K562 (cell line): ENCODE measurements around the gene MELK. TPM values are rescaled to one million over a fixed set of nuclear protein-coding genes. Genes with fewer than 3 reads are reported as not detected.

ENCODE experiments used
- DPF2 ChIP-seq: fragments of 450-650 bp; IDR thresholded peaks from 2 replicates; pipeline ENCODE4 v1.6.1; 2016
- IRF1 ChIP-seq: sonication (generic); formaldehyde crosslinking; IDR thresholded peaks from 2 replicates; pipeline ENCODE4 v1.8.0; 2022; ENCODE audit warnings: missing genetic modification reagents, mild to moderate bottlenecking, borderline replicate concordance
- NR4A1 ChIP-seq, 2 experiments: fragments of 250-450 bp in 1 of 2; fragments of 450-650 bp in 1 of 2; sonication (Bioruptor Pico) in 1 of 2; IDR thresholded peaks; 2 replicates each; pipeline versions ENCODE4 v1.4.0 to v1.6.1; 2016 to 2020; ENCODE audit warnings: mild to moderate bottlenecking in 2 of 2, missing compliant biosample characterization in 1 of 2, missing genetic modification characterization in 1 of 2, moderate library complexity in 1 of 2
- SREBF2 ChIP-seq: sonication (generic); formaldehyde crosslinking; IDR thresholded peaks from 2 replicates; pipeline ENCODE4 v1.4.0; 2020; ENCODE audit warnings: mild to moderate bottlenecking, missing genetic modification reagents
- SRSF3 ChIP-seq: fragments of 200-400 bp; formaldehyde crosslinking; IDR thresholded peaks from 2 replicates; pipeline ENCODE4 v1.6.1; 2016; ENCODE audit warnings: mild to moderate bottlenecking, low read length, moderate library complexity; ENCODE audit not compliant: insufficient read depth
- YY1 ChIP-seq, 3 experiments: IDR thresholded peaks; 2 replicates each; pipeline ENCODE4 v1.6.1; 2011; ENCODE audit warnings: low read length in 2 of 3, mild to moderate bottlenecking in 2 of 3, moderate library complexity in 2 of 3, borderline replicate concordance in 1 of 3, control low read depth in 1 of 3, low read depth in 1 of 3; ENCODE audit not compliant: insufficient read depth in 3 of 3, insufficient replicate concordance in 2 of 3, control insufficient read depth in 1 of 3, insufficient read length in 1 of 3; ENCODE audit errors: extremely low read depth in 1 of 3
- ZNF639 ChIP-seq, 2 experiments: fragments of 200-800 bp in 1 of 2; sonication (Bioruptor generic) in 1 of 2; sonication (generic) in 1 of 2; formaldehyde crosslinking in 1 of 2; IDR thresholded peaks in 1 of 2; conservative IDR thresholded peaks in 1 of 2; 2 replicates each; pipeline versions ENCODE4 v1.5.0 to v1.6.1; 2016 to 2020; ENCODE audit warnings: missing compliant biosample characterization in 1 of 2, missing genetic modification characterization in 1 of 2, missing genetic modification reagents in 1 of 2
- ZNF644 ChIP-seq: fragments of 200-800 bp; sonication (Bioruptor generic); IDR thresholded peaks from 2 replicates; pipeline ENCODE4 v1.6.1; 2016; ENCODE audit warnings: low read depth, missing genetic modification characterization, missing compliant biosample characterization
- polyA plus RNA-seq, 8 experiments: library from polyadenylated mRNA; depleted of rRNA in 4 of 8; stranded (reverse) in 5 of 8; unstranded in 3 of 8; fragments of >200 nt; fragmentation: Nextera tagmentation in 2 of 8; fragmentation: Illumina TruSeq in 1 of 8; extraction: Ambion mirVana in 2 of 8; extraction: Trizol in 1 of 8; gene quantifications; 2 replicates each; pipeline versions ENCODE4 v1.2.1 to v1.2.3, GENCODE V29; 2011 to 2014; ENCODE audit warnings: inconsistent platforms in 1 of 8, missing spikeins in 1 of 8
- total RNA-seq, 7 experiments: library from RNA; depleted of rRNA in 6 of 7; stranded (reverse); fragments of >200 nt in 6 of 7; fragmentation: Illumina TruSeq in 2 of 7; extraction: Trizol in 2 of 7; gene quantifications; 2 replicates each; pipeline versions ENCODE4 v1.2.1 to v1.2.3, GENCODE V29; 2011 to 2021; ENCODE audit warnings: low replicate concordance in 1 of 7
- TF ChIP-seq, protein P1 (sequence below), 3 experiments: fragments of 200-800 bp in 1 of 3; fragments of 250-450 bp in 1 of 3; fragments of 450-650 bp in 1 of 3; sonication (Bioruptor Pico) in 1 of 3; sonication (Bioruptor generic) in 1 of 3; formaldehyde crosslinking in 1 of 3; IDR thresholded peaks; 2 replicates each; pipeline versions ENCODE4 v1.6.1 to v1.8.0; 2016 to 2022; ENCODE audit warnings: mild to moderate bottlenecking in 2 of 3, missing genetic modification characterization in 2 of 3, missing compliant biosample characterization in 1 of 3, moderate library complexity in 1 of 3

Gene MELK
- total and polyA plus RNA-seq, 9 of the 15 experiments (the other 6 are each of a cell fraction or from before 2014, with no cell fraction given) = 33.3 to 57.3 (median 43.8) TPM

- TF ChIP-seq SRSF3 = no peak
- 0 out of 2 replicates have a peak, but pooled peaks have one; percentile 27 for TF ChIP-seq DPF2
- TF ChIP-seq ZNF644 = 0 out of 2 replicates have a peak, but pooled peaks have one; percentile 31
- TF ChIP-seq, protein P1, sequence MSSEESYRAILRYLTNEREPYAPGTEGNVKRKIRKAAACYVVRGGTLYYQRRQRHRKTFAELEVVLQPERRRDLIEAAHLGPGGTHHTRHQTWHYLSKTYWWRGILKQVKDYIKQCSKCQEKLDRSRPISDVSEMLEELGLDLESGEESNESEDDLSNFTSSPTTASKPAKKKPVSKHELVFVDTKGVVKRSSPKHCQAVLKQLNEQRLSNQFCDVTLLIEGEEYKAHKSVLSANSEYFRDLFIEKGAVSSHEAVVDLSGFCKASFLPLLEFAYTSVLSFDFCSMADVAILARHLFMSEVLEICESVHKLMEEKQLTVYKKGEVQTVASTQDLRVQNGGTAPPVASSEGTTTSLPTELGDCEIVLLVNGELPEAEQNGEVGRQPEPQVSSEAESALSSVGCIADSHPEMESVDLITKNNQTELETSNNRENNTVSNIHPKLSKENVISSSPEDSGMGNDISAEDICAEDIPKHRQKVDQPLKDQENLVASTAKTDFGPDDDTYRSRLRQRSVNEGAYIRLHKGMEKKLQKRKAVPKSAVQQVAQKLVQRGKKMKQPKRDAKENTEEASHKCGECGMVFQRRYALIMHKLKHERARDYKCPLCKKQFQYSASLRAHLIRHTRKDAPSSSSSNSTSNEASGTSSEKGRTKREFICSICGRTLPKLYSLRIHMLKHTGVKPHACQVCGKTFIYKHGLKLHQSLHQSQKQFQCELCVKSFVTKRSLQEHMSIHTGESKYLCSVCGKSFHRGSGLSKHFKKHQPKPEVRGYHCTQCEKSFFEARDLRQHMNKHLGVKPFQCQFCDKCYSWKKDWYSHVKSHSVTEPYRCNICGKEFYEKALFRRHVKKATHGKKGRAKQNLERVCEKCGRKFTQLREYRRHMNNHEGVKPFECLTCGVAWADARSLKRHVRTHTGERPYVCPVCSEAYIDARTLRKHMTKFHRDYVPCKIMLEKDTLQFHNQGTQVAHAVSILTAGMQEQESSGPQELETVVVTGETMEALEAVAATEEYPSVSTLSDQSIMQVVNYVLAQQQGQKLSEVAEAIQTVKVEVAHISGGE (CRISPR knock-in tag; IDR thresholded peaks at IDR 0.05) = peak in 1 of 3 experiments; percentile 53; a peak in 1 of 6 replicates
- 0 out of 4 replicates have a peak, but pooled peaks of 1 of the 2 experiments have one; percentile 30 for TF ChIP-seq ZNF639 (CRISPR knock-in tag; conservative IDR thresholded peaks at IDR 0.05 in 1 of 2, IDR thresholded peaks at IDR 0.05 in 1 of 2)
- no peak for TF ChIP-seq IRF1 (CRISPR knock-in tag)
- TF ChIP-seq YY1 (IDR thresholded peaks at IDR 0.05; ENCODE audit: borderline replicate concordance in 1 of 3, control insufficient read depth in 1 of 3, extremely low read depth in 1 of 3, insufficient read depth in 3 of 3, insufficient read length in 1 of 3, insufficient replicate concordance in 2 of 3, low read depth in 1 of 3, low read length in 2 of 3) = peak in 2 of 3 experiments; percentile 45 to 86
- no peak for TF ChIP-seq NR4A1 (CRISPR knock-in tag; IDR thresholded peaks at IDR 0.05)
- TF ChIP-seq NR4A1 (tag; IDR thresholded peaks at IDR 0.05) = peak; percentile 70; the same call in 1 of the 2 replicates
- no peak for TF ChIP-seq SREBF2 (CRISPR knock-in tag)
Measured at GRCh38 chr9:36559036-36559695, 13.5 kb upstream of the MELK start (continued).
